NCI-H446 (cell line): ENCODE data around the gene LITAF.

Experiments
- DNase-seq, 2 experiments: peaks; one replicate each; lab custom pipeline; 2025; lab: John Stamatoyannopoulos, UW

Gene LITAF

DNA sequence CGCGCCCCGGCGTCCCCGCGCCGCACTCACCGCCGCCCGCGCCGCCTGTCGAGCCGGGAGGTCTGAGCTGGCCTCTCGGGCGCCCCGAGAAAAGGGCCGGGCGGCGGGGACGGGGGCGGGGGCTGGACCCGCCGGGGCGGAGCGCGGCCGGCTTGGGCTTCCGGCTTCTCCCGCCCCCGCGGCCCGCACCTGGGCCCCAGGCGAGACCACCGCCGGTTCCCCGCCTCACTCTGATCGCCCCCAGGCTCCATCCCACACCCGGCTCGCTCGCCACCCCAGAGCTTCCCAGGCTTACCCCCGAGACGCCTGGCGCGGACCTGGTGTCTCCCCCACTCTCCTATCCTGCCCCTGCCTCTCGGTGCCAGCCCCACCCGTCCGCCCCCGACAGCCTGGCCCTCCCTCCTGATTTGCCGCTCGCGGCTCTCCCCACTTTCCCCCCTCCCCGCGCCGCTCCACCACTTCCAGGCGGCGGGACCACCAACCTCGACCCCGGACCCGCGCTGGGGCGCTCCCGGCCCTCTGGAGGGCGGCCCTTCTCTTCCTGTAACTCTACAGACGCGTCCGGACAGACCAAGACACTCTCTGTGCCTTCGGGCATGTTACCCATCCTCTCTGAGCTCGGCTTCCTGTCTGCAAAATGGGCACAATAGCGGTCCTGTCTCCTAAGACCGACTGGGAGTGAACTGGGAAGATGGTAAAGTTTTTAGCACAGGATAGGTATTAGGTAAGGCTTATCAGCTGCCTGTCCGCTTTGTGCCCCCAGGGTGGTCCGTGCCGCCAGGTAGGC is at the start of gene LITAF:
Gene LITAF, minus strand, starts transcription at position 64 of the 787 bp plus-strand sequence. CDS start 30,189 bp downstream, outside the sequence.
- peak in 1 of 2 experiments; percentile 24 for DNase-seq

GRCh38 chr16:11636172-11636721 is 49.5 kb upstream of the LITAF start:
- DNase-seq, result no peak

- no peak for DNase-seq
Observed at GRCh38 chr16:11635679-11636171, 49.0 kb upstream of the LITAF start.

DNA sequence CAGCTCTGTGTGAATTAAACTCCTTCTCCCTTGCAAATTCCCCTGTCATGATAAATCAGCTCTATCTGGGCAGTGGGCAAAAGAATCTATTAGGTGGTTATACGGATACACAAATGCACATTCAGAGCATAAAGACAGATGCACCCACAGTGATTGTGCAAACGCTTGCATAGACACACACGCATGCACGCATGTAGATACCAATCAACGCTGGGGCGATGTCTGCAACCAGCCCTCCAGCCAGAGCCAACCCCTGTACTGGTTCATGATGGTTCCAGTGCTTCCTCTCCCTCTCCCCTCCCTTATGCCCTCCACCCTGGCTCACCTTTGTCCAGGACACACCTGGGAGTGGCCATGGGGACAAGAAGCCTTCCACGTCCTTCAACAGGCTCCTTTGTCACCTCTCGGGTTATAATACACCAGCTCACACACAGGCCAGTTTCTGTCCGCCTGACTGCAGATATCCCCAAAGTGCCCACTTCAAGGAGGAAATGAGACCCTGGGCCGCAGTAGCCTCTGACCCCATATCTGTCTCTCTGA is 48.5 kb upstream of the LITAF start:
- no peak for DNase-seq

DNA sequence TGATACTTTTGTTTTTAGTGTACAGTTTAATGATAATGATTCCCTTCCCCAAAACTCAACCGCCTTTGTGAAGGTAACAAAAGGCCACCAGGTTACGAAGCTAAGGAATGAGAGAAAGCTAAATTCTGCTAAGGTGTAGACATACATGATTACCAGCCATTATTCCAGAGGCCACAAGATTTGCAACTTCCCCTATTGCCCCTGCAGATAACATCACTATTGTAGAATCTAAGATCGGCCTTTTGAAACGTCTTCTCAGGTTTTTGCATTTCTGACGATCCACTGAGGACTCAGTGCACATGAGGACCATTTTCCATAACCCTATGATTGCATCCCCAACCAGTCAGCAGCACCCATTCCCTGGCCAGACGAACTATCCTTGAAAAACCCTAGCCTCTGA is 47.6 kb upstream of the LITAF start:
- no peak for DNase-seq

- DNase-seq, result no peak
Observed at GRCh38 chr16:11633113-11633512, 46.4 kb upstream of the LITAF start.

DNA sequence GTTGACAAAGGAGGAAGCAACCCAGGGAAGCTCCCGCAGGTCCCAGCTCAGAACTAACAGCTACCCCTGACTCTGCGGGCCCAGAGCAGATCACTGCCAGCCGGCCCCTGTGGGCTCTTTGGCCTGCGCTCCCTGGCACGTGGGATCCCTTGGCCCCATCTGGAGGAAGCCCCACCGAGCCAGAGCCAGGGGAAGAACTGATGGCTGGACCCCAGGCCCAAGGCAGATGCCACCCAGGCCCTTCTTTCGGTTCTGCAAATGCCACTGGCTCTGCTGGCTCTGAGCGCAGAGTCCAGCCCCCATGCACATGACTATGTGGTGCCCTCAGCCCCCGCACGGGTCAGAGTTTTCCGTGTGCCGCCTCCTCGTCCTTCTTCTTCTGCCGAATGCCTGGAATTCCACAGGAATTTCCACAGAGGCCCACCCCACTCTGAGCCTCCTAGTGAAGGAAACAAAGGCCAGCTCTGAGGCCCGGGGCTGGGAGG is 45.8 kb upstream of the LITAF start:
- no peak for DNase-seq

GRCh38 chr16:11631214-11631613 is 44.5 kb upstream of the LITAF start:
- no peak for DNase-seq

- no peak for DNase-seq
Observed at GRCh38 chr16:11630768-11631056, 44.0 kb upstream of the LITAF start.

- no peak for DNase-seq
Observed at GRCh38 chr16:11630046-11630767, 43.5 kb upstream of the LITAF start.

GRCh38 chr16:11629071-11630030 is 42.6 kb upstream of the LITAF start:
- no peak for DNase-seq

DNA sequence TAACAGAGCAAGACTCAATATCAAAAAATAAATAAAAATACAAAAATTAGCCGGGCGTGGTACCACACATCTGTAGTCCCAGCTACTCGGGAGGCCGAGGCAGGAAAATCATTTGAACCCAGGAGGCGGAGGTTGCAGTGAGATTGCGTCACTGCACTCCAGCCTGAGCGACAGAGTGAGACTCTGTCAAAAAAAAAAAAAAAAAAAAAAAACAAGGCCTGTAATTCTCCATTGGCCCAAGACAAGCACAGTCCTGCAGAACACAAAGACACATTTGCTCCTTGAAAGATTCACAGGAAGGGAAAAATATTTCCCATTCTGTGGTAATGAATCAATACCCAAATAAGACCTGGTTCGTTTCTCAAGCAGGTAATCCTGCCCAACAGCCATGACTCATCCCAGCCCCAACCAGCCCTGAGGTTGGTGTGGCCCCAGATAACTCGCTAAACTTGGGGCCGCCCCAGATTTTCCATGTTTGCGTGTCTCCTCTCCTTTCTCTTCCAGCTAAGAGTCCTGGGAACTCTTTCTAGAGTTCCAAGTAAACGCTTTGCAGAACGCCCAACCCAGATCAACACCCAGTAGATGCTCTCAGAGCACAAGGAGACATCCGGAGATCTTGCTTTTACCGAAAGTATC is 41.2 kb upstream of the LITAF start:
- DNase-seq, result no peak

DNA sequence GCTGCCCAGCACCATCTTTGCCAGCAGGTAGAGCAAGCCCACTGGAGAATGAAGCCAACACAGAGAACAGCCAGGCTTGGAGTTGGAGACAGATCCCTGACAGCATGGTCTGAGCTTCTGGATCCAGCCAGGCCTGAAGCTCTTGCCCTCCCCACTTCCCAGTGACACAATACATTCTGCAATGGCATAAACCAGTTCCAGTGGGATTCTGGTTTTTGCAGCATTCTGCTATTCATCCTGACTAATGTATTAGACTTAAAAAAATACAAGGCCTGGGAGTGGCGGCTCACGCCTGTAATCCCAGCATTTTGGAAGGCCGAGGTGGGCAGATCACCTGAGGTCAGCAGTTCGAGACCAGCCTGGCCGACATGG is 40.6 kb upstream of the LITAF start:
- no peak for DNase-seq

GRCh38 chr16:11626657-11627291 is 40.1 kb upstream of the LITAF start:
- no peak for DNase-seq

DNA sequence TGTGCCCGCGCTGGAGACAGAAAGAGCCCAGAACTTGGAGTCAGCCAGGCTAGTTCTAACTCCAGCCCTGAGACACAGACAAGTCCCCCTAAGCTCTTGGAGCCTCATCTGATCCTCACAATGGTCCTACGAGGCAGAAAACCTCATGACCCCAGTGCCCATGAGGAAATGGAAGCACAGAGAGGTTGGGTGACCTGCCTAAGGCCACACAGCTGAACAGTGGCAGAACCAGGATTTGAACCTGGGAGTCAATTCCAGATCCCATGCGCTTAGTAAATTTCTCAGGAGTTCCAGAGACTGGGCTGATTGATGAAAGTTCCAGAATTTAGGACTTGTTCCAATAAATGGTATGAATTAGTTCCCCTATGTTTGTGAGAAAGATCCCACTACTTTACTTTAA is 39.0 kb upstream of the LITAF start:
- no peak for DNase-seq

DNA sequence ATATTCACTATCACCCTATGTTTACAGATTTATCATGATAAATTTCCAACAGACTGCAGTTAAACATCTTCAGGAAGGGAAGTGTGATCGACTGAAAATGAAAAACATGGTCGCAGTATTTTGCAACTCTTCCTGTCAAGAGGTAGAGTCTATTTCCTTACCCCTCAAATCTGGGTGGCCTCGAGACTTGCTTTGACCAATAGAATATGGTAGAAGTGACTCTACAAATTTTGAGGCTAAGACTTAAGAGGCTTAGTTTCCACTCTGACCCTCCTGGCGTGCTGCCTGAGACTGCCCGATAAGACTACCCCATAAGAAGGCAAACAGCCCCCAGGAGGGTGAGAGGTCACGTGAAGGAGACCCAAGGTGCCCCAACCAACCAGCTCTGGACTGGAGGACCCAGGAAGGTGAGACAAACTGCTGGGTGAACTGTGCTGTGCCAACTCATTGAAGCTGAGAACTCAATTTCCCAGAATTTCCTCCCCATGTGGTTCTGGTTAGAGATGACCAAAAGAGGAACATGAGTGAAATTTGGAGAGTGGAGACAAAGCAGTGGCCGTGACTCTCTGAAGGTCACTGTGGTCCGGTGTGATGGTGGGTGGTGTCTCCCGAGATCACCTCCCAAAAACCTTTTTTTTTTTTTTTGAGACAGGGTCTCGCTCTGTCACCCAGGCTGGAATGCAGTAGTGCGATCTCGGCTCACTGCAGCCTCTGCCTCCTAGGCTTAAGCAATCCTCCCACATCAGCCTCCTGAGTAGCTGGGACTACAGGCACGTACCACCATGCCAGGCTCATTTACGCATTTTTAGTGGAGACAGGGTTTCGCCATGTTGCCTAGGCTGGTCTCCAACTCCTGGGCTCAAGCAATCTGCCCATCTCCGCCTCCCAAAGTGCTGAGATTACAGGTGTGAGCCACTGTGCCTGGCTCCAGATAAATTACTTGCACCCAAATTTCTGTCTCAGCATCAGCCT is 38.2 kb upstream of the LITAF start:
- no peak for DNase-seq

DNA sequence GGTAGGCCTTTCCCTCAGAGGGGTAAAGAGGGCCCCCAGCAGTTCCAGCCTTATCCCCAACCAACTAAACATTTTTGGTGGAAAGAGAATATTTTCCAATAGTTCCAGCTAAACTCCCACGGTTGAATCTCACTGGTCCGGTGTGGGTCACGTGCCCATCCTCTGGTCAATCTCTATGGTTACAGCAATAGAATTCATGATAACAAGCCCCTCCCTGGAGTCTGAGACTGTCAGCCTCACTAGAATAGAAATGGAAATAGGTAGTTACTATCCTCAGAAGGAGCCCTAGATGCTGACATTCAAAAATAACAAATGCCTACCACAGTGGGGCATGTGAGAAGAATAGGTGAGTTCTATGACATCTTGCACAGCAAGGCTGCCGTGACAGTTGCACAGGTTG is 37.5 kb upstream of the LITAF start:
- DNase-seq, result no peak

DNA sequence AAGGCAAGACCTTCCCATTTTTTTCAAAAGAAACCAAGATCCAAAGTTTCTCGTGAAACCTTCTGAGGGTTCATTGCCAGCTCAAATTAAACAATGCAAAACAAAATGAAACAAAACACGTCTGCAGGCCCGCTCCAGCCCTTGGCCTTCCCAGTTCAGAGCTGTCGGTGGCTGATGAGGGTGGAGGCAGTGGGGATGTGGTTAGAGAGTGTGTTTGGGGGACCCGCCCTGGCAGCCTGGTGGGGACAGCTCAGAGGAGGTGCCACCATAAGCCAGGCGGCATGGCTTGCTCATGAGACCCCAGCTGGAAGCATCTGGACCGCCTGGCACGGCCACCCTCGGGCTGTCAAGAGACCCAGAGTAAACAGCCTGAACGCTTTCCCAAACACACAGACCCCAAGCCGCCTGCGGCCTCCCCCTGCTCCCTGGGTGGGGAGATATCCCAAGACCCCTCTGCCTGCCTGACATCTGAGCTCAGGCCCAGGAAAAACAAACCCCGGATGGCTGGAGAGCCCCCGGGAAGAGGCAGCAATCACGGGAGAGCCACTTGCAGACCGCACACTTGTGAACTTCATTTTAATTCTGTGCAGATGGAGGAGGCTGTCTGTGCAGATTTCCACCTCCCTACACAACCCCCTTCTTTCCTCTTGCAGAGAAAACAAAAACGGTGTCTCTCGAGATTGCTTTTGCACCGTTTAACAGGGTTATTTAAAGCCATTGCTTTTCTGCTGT is 35.4 kb upstream of the LITAF start:
- DNase-seq, result no peak

DNA sequence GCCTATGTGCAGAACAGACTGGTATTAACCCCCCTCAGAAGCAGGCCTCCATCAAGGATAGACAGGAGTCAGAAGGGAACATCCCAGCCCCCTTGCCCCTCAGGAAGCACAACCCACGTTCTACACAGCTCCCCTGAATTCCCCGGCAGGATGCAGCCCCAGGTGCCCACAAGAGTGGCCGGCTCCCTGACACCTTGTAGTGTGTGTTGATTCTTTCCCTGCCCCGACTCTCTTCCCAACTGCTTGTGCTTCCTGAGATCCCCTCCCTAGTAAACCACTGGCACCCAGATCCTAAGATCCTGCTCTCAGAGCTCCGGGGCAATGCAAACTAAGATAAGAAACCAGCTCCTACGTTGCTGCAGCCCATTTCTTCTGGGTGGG is 34.8 kb upstream of the LITAF start:
- no peak for DNase-seq
